Right lobe of liver (tissue), 6 donors: ENCODE data around the gene MOB2. TPM values are rescaled to one million over a fixed set of nuclear protein-coding genes. Genes with fewer than 3 reads are reported as not detected.
A peak's percentile ranks its signal among the peaks of the same experiment; 100 is the strongest.

Experiments
- ATAC-seq, 4 donors: fragments of 200-7000 bp; cut with Tn5 transposase; one replicate each; pipeline ENCODE4 v1.9.1; 2020; ENCODE audit warnings: mild to moderate bottlenecking in 4 of 4, moderate library complexity in 4 of 4
- DNase-seq, 3 donors: peaks; one replicate each; pipeline ENCODE4 v3.0.0-alpha.2; 2020
- H3K27ac ChIP-seq, 3 donors: fragments of 200-600 bp; one replicate each; pipeline ENCODE4 v1.8.0; 2022
- H3K27me3 ChIP-seq, 2 donors: fragments of 200-600 bp; one replicate each; pipeline ENCODE4 v1.8.0; 2022
- H3K36me3 ChIP-seq, 4 donors: fragments of 200-600 bp; sonication (generic) in 1 of 4; one replicate each; pipeline versions ENCODE4 v1.5.1 to v1.8.0; 2017 to 2022; ENCODE audit warnings: control low read depth in 1 of 4
- H3K4me1 ChIP-seq, 4 donors: fragments of 200-600 bp; sonication (generic) in 1 of 4; one replicate each; pipeline versions ENCODE4 v1.5.1 to v1.8.0; 2017 to 2022; ENCODE audit warnings: control low read depth in 1 of 4
- H3K4me3 ChIP-seq, 3 donors: fragments of 200-600 bp; one replicate each; pipeline ENCODE4 v1.8.0; 2022
- H3K9me3 ChIP-seq, 4 donors: fragments of 200-600 bp; sonication (generic) in 1 of 4; one replicate each; pipeline versions ENCODE4 v1.5.1 to v1.8.0; 2017 to 2022; ENCODE audit warnings: control low read depth in 1 of 4
- CTCF ChIP-seq, 4 donors: fragments of 200-600 bp in 3 of 4; fragments of 450-650 bp in 1 of 4; IDR thresholded peaks; one replicate each; pipeline versions ENCODE4 v1.5.1 to v1.8.0; 2016 to 2022; ENCODE audit warnings: antibody characterized with exemption in 4 of 4, mild to moderate bottlenecking in 2 of 4
- POLR2A ChIP-seq: fragments of 450-650 bp; IDR thresholded peaks from one replicate; pipeline ENCODE4 v1.6.1; 2017; ENCODE audit warnings: antibody characterized with exemption, mild to moderate bottlenecking
- WGBS: methylation state at CpG from one replicate; pipeline ENCODE4 v1.1.6; 2018; ENCODE audit warnings: low coverage, low lambda C conversion rate; ENCODE audit not compliant: insufficient coverage; ENCODE audit errors: missing lambda C conversion rate; 5-methylcytosine and 5-hydroxymethylcytosine counted together
- intact Hi-C, 2 donors: fragments of 100-400 bp; cut with DNase I; formaldehyde crosslinking; loops; one replicate each; pipeline versions ENCODE4 v1.11.2 to v1.14.1; 2022
- total RNA-seq, 6 experiments: library from RNA; depleted of rRNA in 2 of 6; stranded (reverse); fragments of >200 nt in 2 of 6; fragmentation: NEBNext Ultra II Directional in 3 of 6; extraction: Animal tissue kit (Norgen Biotek cat#: 25700) in 3 of 6; gene quantifications; one replicate each; pipeline versions ENCODE4 v1.1.0 to v1.2.4, GENCODE V29; 2016 to 2023
- donor health status: DM: no; HTN: yes; CAD: no.
- donor health status: DM: no; HTN: no; CAD: no.
- donor health status: DM: no; HTN: no; CAD: no.
- donor health status: DM: no; HTN: yes; CAD: no.
- donor health status: DM: no; HTN: yes; CAD: no.

Gene MOB2
- total RNA-seq, 6 experiments from 2014 or later = 8.5 to 17.0 (median 14.1) TPM

GRCh38 chr11:1494650-1495049 lies 8.1 kb upstream of the MOB2 start:
- Histone ChIP-seq H3K36me3 (no peaks in the 10 kb centered on the region), H3K4me3 (no peak overlapping the region), H3K27ac (no peak overlapping the region), H3K4me1 (no peaks in the 10 kb centered on the region), H3K9me3 (no peaks in the 10 kb centered on the region), H3K27me3 (no peaks in the 10 kb centered on the region)
- TF ChIP-seq POLR2A (no peak), CTCF (IDR thresholded peaks at IDR 0.05) (no peak)
- peak; percentile 55 to 75 (median 60) for ATAC-seq
- 26% methylated on average over 3 of the region's 3 CpGs for WGBS
- intact Hi-C loops = no loop called here
- DNase-seq = no peak

DNA sequence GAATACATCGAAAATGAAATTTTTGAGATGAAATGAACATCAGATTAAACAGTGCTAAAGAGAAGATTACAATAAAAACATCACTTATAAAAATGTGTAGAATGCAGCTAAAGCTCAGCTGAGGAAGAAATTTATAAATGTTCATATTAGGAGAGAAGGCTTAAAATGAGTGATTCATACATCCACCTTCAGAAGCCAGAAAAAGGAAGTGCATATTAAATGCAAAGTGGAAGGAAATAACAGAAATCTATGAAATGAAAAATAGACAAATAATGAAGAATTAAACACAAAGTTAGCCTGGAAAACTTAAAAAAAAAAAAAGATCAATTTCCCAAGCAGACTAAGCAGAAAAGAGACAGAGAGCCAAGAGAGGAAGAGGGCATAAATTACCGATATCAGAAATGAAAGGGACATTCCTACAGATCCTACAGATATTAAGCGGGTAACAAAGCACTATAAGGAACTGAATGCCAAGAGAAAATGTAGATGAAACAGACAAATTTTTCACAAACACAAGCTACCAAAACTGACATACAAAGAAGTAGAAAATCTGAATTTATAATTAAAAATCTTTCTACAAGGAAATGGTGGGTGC lies 7.2 kb upstream of the MOB2 start:
- H3K4me1 ChIP-seq = no peaks in the 10 kb centered on the region

DNA sequence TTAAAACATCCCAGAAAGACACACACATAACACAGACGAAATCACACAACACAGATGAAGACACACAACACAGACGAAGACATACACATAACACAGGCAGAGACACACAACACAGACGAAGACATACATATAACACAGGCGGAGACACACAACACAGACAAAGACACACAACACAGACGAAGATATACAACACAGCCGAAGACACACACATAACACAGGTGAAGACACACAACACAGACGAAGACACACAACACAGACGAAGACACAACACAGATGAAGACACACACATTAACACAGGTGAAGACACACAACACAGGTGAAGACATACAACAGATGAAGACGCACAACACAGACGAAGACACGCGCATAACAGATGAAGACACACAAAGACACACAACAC lies 4.8 kb upstream of the MOB2 start:
- Histone ChIP-seq H3K9me3 (no peaks in the 10 kb centered on the region), H3K4me3 (no peak overlapping the region), H3K27ac (no peak overlapping the region), H3K36me3 (no peaks in the 10 kb centered on the region), H3K4me1 (peaks cover 0 to 2% (median 0%) of the 10 kb centered on the region in 4 donors), H3K27me3 (no peaks in the 10 kb centered on the region)
- ATAC-seq = no peak
- DNase-seq = peak in 1 of 3 donors; percentile 7
- WGBS = 85% methylated on average over 12 of the region's 12 CpGs
- TF ChIP-seq POLR2A = no peak
- no peak for TF ChIP-seq CTCF (IDR thresholded peaks at IDR 0.05)
- intact Hi-C loops = no loop called here

More for the DNA sequence above, 7.2 kb upstream of the MOB2 start:
- TF ChIP-seq POLR2A (no peak), CTCF (IDR thresholded peaks at IDR 0.05) (no peak)
- no peak overlapping the region for H3K27ac ChIP-seq
- intact Hi-C loops = no loop called here
- no peak overlapping the region for H3K4me3 ChIP-seq
- H3K36me3 ChIP-seq = no peaks in the 10 kb centered on the region
- no peaks in the 10 kb centered on the region for H3K9me3 ChIP-seq
- no peaks in the 10 kb centered on the region for H3K27me3 ChIP-seq
- WGBS = 51% methylated on average over 2 of the region's 3 CpGs
- no peak for ATAC-seq
- DNase-seq = no peak

DNA sequence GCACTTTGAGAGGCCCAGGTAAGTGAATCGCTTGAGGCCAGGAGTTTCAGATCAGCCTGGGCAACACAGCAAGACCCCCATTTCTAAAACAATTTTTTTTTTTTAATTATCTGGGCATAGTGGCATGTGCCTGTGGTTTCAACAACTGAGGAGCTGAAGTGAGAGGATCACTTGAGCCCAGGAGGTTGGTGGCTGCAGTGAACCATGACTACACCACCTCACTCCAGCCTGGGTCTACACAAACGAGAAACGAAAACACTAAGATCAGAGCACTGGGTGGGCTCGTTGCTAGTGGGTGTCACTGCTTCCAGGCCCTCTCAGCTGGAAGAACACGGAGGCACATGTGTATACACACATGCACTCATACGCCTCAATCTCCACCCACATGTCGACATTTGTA lies 4.1 kb upstream of the MOB2 start:
- no peak for ATAC-seq
- Histone ChIP-seq H3K36me3 (no peaks in the 10 kb centered on the region), H3K9me3 (no peaks in the 10 kb centered on the region), H3K4me3 (no peak overlapping the region), H3K27me3 (no peaks in the 10 kb centered on the region), H3K4me1 (peaks cover 0 to 2% (median 0%) of the 10 kb centered on the region in 4 donors), H3K27ac (no peak overlapping the region)
- WGBS = 50% methylated on average over 2 of the region's 7 CpGs
- intact Hi-C loops = no loop called here
- DNase-seq = peak in 1 of 3 donors; percentile 17
- no peak for TF ChIP-seq CTCF (IDR thresholded peaks at IDR 0.05)
- TF ChIP-seq POLR2A = no peak
